Measurements from ENCODE around the gene POLRMT.
"Not testable (repeated sequence)": the region's sequence is repeated elsewhere in the genome, so short reads cannot be mapped to it uniquely, and the experiment has no call there.

Gene POLRMT

DNA sequence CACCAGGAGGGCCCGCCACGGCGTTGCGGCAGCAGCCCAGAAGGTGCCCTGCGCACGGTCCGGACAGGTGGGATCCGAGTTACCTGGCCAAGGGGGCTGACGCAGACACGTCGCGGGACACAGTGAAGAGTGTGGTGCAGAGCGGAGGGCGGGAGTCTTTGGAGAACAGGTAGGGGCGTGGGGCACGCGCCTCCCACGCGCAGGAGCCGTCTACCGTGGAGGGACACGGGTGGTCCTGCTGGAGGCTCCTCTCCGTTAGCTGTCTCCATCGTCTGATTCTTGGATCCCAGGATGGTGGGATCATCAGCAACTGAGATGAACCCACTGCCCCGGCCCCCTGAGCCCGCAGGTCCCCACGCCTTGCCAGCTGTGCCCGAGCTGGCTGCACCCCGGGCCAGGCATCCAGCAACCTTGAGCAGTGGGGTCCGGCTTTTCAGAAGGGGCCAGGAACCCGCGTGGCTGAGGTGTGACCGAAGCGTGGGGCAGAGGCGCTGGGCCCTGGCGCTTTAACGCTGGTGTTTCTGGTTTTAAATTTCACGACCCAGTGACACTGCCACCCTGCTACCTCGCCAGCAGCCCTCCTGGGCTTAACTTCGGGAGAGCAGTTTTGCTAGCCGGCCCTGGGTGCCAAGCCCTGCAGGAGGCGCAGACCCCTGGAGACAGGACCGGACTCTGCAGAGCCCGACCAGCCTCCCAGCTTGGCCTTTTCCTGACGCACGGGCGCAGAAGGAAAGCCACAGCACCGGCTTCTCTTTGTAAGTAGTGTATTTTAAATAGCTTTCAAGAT is 13.6 kb upstream of the POLRMT start:
- DNase-seq, result no peak

DNA sequence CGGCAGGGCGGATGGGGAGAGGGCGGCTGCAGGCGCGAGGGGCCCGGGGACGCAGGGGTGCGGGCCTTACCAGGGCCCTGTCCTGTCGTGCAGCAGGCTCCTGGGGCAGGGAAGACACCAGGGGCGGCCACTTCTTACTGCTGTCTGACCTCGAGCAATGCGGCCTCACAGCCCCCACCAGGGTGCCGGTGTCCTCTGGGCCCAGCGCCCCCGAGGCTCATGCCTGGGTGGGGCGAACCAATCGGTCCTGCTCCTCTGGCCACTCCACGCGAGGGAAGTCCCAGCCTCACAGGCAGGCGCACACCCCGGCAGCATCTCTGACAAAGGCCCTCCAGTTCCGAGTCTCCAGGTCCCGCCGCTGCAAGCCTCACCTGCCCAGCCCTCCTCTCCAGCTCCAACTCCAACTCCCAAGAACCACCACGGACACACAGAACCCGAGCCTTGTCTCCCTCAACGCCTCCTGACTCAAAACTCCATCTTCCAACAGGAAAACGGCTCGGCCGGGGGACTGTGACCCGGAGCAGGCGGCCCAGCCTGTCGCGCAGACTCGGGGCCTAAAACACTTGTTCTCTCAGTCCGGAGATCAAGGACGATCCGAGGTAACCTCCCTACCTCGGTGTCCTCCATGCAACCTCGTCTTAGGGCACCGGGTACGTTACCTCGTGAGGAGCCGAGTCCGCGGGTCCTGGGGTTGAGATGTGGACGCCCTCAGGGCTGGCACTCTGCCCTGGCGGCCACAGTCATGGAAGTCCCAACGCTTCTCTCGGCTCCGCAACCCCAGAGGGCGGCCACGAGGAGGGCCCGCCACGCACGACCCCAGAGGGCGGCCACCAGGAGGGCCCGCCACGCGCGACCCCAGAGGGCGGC is 12.8 kb upstream of the POLRMT start:
- DNase-seq, result no peak

DNA sequence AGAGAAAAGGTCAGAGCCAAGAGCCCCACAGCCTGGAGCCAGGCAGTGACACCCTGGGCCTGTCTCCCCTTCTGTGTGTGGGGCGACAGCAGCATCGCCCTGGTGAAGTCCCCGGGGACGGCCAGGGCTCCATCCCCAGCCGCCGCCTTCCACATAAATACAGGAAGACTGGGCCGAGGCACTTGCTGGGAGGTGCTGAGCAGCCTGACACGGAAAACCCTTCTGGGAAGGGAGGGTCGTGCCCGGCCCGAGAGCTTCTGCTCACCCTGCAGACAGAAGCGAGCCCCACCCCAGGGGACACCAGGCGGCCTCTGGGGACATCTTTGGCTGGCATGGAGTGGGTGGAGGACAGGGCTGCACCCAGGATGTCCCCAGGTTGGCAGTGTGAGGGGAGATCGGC is 11.5 kb upstream of the POLRMT start:
- DNase-seq, result no peak

DNA sequence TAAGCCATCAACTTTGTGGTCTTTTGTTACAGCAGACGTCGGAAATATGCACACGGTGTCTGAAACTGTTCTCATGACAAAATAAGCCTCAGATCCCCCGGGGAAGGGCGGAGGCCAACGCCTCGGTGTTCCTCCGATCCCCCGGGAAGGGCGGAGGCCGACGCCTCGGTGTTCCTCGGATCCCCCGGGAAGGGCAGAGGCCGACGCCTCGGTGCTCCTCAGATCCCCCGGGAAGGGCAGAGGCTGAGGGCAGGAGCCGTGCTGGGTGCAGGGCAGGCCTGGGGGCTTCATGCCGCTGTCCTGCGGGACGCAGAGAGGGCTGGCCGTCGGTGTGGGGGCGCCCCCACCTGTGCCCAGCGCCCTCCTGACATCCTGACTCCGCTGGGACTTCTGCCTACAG is 11.0 kb upstream of the POLRMT start:
- no peak for DNase-seq

DNA sequence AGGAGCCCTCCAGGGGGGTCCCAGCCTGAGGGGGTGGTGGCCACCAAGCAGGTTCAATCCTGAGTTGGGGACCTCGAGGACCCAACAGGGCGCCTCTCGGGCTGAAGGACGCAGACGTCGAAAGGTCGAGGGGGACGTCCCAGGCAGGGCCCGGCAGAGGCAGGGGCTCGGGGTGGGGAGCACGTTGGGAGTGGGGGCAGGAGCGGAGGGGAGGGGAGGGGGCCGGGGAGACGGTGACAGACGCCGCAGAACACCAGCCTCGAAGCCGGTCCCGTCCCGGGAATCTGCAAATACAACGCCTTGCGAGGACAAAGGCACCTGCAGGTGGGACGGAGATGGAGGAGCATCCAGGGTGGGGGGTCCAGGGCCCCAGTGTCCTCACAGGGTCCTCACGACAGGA is 10.4 kb upstream of the POLRMT start:
- DNase-seq, result no peak

DNA sequence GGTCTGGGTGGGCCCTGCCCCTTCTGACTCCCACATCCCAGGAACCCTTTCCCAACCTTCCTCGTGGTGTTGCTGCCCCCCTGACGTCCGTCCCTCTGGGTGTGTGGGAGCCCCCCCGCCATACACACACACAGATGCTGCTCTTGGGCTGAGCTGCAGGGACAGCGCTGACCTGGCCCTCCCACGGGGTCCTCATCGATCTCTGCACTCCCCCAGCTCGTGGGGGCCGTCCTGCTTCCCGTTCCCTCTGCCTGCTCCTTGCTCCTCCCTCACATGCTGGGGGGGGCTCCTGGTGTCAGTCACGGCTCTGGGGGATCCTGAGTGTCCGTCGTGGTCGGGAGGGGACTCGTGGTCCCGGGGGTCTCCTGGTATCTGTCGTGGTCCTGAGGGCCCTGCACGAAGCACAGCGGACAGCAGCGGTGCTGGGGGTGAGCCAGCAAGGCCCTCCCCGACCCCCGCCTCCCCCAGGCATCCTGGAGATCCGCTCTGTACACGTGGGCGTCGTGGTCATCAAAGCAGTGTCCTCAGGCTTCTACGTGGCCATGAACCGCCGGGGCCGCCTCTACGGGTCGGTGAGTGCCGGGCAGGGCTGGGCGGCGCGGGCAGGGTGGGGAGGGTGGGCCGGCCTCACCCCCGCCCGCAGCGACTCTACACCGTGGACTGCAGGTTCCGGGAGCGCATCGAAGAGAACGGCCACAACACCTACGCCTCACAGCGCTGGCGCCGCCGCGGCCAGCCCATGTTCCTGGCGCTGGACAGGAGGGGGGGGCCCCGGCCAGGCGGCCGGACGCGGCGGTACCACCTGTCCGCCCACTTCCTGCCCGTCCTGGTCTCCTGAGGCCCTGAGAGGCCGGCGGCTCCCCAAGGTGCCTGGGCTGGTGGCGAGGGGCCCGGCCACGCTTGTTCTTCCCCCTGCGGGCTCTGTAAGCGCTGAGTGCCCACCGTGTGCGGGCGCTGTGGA is 9.7 kb upstream of the POLRMT start:
- no peak for DNase-seq

DNA sequence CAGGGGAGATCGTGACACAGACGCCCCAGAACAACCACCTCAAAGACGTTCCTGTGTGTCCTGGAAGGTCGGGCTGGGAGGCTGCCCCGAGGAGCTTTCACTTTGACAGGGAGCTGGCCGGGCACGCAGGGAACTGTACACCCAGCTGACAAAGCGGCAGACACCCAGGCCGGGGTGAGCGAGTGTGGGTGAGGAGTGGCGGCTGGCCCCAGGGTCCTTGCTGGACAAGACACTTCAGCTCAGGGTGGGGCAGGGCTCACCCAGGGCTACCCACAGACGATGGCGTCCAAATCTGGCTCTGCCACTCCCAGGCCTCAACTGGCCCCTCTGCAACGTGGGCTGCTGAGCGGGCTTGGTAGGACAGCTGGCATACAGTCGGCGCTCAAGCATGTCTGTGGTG is 8.4 kb upstream of the POLRMT start:
- no peak for DNase-seq

DNA sequence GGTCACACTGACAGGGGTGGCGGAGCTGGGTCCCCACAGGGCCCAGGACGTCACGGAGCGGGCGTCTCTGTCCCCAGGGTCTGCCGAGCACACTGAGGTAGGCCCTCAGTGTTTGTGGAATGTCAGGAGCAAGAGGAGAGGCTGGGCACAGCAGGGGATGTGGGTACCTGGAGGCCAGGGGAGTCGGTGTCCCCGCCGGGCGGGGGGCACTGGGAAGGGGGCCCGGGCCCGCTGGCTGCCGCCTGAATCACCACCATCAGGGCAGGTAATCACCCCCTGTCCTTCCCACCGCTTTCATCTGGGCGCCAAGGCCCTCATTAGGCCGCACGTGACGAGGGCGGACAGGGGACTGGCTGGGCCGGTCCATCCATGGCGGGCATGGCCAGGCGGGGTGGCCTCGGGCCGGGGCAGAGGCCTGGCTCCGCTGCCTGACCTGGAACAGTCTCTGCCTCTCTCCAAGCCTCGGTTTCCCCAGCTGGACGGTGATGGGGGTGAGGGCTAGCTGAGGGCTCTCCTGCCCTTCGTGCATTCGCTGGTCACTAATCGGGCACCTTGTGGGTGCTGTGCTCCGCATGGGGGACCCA is 7.4 kb upstream of the POLRMT start:
- DNase-seq, result no peak

DNA sequence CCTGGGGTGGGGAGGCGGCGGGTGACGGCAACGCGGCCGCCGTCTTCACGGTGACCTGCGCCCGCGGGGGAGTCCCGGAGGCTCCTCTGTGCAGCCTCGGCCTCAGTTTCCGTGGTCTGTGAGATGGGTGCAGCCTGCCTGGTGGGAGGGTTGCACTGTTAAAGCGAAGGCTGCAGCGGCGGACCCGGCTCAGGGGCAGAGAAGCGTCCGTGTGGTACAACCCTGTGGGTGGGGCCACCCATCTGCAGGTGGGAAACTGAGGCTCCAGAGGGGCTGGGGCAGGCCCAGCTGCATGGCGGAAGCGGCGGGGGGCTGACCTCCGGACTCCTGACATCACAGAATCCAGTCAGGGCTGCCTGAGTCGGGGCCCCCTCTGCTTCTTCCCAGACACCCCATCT is 6.8 kb upstream of the POLRMT start:
- DNase-seq, result no peak

DNA sequence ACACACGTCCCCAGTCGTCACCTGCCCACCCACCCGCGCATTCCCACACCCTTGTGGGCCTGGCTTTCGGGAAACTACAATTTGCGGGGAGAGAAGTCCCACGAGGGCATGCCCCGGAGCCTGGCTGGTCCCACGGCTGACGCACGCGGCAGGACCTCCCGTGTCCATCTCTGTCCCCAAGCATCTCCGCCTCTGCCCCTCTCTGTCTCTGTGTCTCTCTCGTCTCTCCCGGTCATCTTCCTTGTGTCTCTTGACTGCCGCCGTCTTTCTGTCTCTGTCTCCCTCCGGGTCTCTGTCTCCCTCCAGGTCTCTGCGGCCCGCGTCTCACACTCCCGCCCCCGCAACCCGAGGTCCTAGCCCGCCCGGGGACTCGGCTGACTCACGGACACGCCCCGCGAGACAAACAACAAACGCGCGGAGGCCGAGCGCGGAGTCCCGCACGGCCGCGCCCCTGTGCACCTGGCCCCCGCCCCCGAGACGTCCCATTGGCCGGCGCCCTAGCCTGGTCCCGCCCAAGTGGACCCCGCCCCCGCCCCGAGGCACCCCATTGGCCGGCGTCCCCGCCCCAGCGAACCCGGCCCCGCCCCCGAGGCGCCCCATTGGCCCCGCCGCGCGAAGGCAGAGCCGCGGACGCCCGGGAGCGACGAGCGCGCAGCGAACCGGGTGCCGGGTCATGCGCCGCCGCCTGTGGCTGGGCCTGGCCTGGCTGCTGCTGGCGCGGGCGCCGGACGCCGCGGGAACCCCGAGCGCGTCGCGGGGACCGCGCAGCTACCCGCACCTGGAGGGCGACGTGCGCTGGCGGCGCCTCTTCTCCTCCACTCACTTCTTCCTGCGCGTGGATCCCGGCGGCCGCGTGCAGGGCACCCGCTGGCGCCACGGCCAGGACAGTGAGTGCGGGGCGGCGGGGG is 6.2 kb upstream of the POLRMT start, which contains the start of gene FGF22:
Gene FGF22, plus strand, starts transcription at position 627 of the 908 bp plus-strand sequence. Its CDS starts 47 bp downstream, at position 674.
- peak; percentile 94 for DNase-seq

DNA sequence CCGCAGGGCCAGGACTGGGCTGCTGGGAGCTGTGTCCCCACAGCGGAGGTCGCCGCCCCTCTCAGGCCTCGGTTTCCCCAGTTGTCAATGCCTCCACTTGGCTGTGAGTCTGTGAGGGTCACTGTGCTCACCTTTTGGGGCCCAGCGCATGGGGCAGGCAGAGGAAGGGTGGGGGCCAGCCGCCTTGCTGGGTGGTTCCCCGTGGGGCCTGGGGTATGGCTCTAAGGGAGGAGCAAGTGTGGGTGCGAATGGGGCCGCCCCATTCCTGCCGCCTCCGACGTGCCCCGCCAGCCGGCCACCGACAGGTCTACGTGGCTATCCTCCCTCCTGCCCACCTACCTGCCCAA is 5.5 kb upstream of the POLRMT start:
- DNase-seq, result no peak

DNA sequence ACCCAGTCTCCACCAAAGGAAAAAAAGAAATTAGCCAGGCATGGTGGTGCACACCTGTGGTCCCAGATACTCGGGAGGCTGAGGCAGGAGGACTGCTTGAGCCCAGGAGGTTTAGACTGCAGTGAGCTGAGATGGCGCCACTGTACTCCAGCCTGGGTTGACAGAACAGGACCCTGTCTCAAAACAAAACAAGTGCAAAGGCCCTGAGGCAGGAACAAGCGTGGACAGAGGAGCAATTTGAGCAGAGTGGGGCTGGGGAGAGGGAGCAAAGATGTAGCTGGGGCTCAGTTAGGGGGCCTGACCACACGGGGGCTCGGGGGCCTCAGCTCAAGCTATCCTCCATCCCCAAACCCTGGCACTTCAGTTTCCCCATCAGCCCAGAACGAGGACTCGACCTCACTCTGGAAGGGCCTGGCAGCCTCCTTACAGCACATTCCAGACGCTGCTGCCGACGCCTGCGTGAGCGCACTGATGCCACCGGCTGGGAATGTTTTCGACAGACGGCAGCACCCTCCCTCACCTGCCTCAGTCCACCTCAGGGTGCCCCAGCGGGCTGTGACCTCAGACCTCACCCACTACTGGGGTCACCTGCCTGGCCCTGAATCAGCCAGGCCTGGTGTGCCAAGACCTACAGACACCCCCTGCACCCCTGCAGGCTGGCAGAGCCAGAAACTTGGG is 1.8 kb upstream of the POLRMT start:
- no peak for DNase-seq

DNA sequence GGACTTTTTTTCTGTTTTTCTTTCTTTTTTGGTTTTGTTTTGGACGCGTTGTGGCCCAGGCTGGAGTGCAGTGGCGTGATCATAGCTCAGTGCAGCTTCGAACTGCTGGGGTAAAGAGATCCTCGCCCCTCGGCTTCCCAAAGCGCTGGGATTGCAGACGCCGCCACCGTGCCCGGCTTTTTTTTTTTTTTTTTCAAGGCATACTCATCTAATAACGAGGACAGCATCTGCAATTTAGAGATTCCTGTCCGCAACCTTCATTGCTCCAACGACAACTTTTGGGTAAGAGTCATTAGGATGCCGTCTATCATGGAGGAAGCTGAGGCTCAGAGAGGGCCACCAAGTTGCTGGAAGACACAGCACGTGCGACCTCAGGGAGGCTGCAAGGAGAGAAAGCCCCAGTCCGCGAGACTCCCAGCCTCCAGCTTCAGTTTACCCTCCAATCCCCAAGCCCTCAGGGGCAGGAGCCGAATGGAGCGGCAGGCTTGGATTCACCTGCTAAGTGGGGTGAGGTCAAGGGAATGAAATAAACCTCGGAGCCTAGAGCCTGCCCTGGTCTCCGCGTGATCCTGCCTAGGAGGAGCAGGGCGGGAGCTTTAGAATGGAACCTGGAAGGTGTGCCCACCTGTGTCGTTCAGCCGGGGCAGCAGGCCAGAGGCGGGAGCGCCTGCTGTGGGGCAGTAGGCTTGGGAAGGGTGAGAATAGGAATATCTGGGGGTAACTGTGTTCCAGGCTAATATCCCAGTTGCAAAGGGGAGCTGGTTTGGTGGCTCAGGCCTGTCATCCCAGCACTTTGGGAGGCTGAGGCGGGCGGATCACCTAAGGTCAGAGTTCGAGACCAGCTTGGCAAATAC is 676 bp upstream of the POLRMT start:
- DNase-seq, result no peak

DNA sequence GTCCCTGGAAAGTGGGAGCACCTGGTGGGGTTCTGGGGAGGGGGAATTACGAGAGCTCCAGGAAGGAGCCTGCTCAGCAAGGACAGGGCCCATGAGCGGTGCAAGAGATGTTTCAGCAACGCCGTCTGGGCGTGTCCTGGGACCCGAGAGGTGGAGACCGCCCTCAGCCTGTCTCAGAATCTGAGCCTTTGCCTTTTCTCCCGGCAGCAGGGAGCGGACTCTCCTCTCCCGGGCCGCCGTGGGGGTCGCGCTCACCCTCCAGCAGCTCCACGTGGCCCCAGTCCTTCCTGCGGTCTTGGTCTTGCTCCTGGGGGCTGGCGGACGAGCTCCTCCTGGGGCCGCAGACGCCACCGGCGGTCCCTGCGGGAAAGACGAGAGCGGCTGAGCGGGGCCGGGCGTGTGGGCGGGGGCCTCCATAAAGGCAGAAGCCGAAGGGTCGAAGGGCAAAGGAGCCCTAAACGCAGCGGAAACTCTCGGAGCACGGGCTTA is 714 bp downstream of the POLRMT start:
- DNase-seq, result peak; percentile 54

DNA sequence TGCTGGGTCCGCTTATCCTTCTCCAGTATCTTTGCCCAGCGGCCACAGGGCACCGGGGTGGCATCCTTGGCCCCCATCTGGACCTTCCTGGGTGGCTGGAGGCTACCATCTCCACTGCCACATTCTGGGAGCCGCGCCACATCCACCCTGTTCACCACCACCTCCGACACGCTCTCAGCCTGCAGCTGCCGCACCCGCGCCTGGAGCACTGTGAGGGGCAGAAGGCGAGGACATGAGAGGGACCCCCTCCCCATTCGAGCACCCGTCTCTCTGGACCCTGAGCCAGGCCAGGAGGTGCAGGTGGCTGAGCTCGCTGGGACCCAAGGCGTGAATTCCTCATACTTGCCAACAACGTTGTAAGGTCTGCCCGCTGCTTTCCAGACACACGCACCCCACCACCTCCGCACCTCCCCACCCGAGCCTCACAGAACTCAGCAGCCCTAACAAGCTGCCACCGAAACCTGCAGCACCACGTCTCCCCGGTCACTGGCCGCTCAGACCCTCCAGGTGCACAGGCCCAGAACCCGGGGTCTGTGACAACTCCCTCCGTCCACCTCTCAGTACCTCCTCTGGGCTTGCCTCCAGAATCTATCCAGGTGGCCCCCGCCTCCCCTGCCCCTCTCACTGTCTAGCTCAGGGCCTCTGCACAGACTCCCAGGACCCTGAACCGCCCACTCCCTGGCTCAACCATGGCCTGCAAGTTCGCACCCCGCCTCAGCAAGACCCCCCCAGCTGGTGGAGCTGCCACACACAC is 3.2 kb downstream of the POLRMT start:
- no peak for DNase-seq

DNA sequence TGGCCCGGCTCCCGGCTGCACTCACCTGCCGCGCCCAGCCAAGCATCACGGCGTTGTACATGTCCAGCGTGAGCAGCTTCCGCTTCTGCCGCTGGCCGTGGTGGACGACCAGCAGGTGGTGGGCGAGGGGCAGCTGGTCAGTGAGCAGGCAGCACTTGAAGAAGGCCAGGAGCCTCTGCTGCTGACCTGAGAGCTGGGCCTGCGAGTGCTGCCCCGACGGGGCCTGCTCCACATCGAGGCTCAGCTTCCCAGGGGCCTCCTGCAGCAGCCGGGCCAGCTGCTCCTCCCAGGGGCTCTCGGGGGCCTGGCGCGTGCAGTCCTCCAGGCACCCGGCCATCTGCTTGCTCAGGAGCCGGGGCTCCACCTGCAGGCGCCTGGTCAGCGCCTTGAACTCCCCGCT is 3.8 kb downstream of the POLRMT start:
- not testable (repeated sequence) for DNase-seq

DNA sequence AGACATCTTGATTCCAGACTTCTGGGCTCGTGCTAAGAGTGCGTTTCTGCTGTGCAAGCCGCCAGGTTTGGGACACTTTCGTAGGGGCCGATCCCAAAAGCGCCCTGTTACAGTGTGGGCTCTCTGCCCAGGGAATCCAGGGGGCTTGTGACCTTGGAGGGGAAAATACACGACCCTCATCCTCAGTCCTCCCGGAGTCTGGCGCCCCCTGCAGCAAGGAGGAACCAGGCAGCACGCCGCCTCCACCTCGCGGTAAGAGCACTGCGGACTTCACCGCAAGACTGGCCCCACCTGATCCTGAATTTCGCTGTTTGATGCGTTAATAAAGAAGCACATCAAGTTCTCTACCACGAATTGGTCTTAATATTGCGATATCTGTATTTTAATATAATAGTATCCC is 5.2 kb downstream of the POLRMT start:
- no peak for DNase-seq

DNA sequence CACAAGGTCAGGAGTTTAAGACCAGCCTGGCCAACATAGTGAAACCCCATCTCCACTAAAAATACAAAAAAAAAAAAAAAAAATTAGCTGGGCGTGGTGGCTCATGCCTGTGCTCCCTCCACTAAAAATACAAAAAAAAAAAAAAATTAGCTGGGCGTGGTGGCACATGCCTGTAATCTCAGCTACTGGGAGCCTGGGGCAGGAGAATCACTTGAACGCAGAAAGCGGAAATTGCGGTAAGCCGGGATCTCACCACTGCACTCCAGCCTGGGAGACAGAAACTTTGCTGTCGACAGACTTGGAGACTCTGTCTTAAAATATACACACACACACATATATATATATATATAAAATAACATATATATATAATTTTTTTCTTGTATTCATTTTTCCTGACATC is 6.8 kb downstream of the POLRMT start:
- not testable (repeated sequence) for DNase-seq

DNA sequence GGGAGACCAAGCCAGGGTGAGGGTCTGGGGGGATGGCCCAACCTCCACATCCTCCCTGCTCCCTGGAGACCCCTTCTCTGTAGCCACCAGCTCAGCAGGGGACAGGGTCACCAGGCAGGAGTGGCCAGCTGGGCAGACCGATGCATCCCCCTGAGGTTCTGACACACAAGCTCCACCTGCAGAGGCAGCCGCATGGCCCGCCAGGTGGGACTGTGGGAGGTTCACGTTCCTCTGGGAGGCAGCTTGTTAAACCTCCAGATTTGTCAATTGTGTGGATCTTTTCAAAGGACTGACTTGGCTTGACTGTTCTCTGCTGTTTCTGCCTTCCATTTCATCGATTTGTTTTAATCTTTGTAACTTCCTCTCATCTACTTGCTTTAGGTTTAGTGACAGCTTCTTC is 8.1 kb downstream of the POLRMT start:
- no peak for DNase-seq
